DOHH2 (cell line): ENCODE data around the gene SNF8.

Experiments used
- EZH2phosphoT487 ChIP-seq: fragments of 200-600 bp; sonication (generic); IDR thresholded peaks from 2 replicates; pipeline ENCODE4 v1.6.1; 2017; ENCODE audit warnings: borderline replicate concordance, mild to moderate bottlenecking, antibody characterized with exemption, low read length, moderate library complexity, mixed read lengths
- TF ChIP-seq, protein P1 (sequence below): fragments of 200-600 bp; sonication (generic); IDR thresholded peaks from one replicate; pipeline ENCODE4 v1.5.1; 2014; ENCODE audit warnings: antibody characterized with exemption, mild to moderate bottlenecking, low read depth, low read length; ENCODE audit not compliant: poor library complexity, severe bottlenecking

DNA sequence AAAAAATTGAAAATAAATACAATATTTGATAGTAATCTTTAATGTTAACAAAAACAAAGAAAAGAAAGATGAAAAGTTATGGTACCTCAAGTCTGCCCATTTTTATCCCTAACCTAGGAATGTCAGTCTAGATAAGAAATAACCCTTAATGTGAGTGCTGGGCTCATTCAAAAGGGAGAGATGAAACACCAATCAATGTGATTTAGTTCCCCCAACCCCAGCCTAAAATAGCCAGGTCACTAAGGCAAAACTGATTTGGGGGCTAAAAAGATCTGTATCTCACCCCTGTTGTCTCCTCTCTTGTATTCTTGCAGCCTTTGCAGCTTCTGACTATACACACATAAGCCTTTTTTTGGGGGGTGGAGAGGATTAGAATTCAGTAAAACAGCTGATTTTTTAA lies 49.3 kb upstream of the SNF8 start:
- TF ChIP-seq, protein P1, sequence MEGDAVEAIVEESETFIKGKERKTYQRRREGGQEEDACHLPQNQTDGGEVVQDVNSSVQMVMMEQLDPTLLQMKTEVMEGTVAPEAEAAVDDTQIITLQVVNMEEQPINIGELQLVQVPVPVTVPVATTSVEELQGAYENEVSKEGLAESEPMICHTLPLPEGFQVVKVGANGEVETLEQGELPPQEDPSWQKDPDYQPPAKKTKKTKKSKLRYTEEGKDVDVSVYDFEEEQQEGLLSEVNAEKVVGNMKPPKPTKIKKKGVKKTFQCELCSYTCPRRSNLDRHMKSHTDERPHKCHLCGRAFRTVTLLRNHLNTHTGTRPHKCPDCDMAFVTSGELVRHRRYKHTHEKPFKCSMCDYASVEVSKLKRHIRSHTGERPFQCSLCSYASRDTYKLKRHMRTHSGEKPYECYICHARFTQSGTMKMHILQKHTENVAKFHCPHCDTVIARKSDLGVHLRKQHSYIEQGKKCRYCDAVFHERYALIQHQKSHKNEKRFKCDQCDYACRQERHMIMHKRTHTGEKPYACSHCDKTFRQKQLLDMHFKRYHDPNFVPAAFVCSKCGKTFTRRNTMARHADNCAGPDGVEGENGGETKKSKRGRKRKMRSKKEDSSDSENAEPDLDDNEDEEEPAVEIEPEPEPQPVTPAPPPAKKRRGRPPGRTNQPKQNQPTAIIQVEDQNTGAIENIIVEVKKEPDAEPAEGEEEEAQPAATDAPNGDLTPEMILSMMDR, result no peak
- no peak for TF ChIP-seq EZH2phosphoT487
